Testis (tissue), 3 donors: ENCODE measurements around the gene LGI1. TPM values are rescaled to one million over a fixed set of nuclear protein-coding genes. Genes with fewer than 3 reads are reported as not detected.

Experiments used
- DNase-seq: peaks from one replicate; pipeline ENCODE4 v3.0.0-alpha.2; 2019
- H3K27ac ChIP-seq, 2 donors: fragments of 200-600 bp; sonication (generic); one replicate each; pipeline ENCODE4 v1.5.1; 2019
- H3K27me3 ChIP-seq: fragments of 200-600 bp; sonication (generic); one replicate; pipeline ENCODE4 v1.5.1; 2019
- H3K36me3 ChIP-seq: fragments of 200-600 bp; sonication (generic); one replicate; pipeline ENCODE4 v1.5.1; 2017; ENCODE audit warnings: low read depth; ENCODE audit errors: missing control alignments
- H3K4me1 ChIP-seq: fragments of 200-600 bp; sonication (generic); one replicate; pipeline ENCODE4 v1.5.1; 2019
- H3K4me3 ChIP-seq, 2 donors: fragments of 200-600 bp; sonication (generic); one replicate each; pipeline ENCODE4 v1.5.1; 2017 to 2019
- H3K9me3 ChIP-seq: fragments of 200-600 bp; sonication (generic); one replicate; pipeline ENCODE4 v1.5.1; 2017
- CTCF ChIP-seq, 3 experiments: fragments of 450-650 bp in 2 of 3; fragments of 200-600 bp in 1 of 3; sonication (generic) in 1 of 3; IDR thresholded peaks; one replicate each; pipeline ENCODE4 v1.5.1; 2016 to 2019; ENCODE audit warnings: antibody characterized with exemption in 3 of 3, mild to moderate bottlenecking in 2 of 3, moderate library complexity in 1 of 3
- POLR2A ChIP-seq: fragments of 450-650 bp; IDR thresholded peaks from one replicate; pipeline ENCODE4 v1.6.1; 2017; ENCODE audit warnings: antibody characterized with exemption, mild to moderate bottlenecking, moderate library complexity
- WGBS, 2 donors: methylation state at CpG; one replicate each; pipeline ENCODE4 v1.1.5; 2018; 5-methylcytosine and 5-hydroxymethylcytosine counted together
- intact Hi-C: fragments of 100-400 bp; cut with DNase I; formaldehyde crosslinking; loops from one replicate; pipeline ENCODE4 v1.15.1; 2023; ENCODE audit warnings: low total_unique reads
- polyA plus RNA-seq: library from polyadenylated mRNA; stranded (reverse); fragments of 350-450 nt; fragmentation: Illumina TruSeq; extraction: RNeasy Lipid Tissue Mini Kit (QIAGEN cat#74804); gene quantifications from one replicate; pipeline ENCODE4 v1.2.3, GENCODE V29; 2014; ENCODE audit warnings: low read depth, low replicate concordance; ENCODE audit not compliant: insufficient read depth
- total RNA-seq, 2 donors: library from RNA; depleted of rRNA; stranded (reverse); fragments of >200 nt; gene quantifications; one replicate each; pipeline ENCODE4 v1.2.3, GENCODE V29; 2016

LGI1 gene
- total and polyA plus RNA-seq, 3 donors from 2014 or later = 0.56 to 2.1 (median 1.0) TPM

DNA sequence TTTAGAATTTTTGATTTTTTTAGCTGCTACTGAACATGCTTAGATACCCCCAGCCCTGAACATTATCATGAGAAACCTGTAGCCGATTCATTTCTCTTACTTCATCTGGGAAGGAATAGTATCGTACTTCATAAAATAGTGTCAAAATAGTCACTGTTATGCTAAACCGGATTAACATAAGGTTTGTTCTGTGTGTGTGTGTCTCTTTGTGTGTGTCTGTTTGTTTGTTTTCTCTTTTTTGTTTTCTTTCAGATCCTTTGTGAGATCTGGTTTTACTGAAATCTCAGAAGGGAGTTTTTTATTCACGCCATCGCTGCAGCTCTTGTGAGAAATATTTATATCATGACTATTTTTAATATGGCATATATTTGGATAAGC, 761 bp downstream of the LGI1 start:
- Histone ChIP-seq H3K27me3 (no peaks in the 10 kb centered on the region), H3K4me1 (peaks cover 3% of the 10 kb centered on the region), H3K4me3 (no peak overlapping the region), H3K36me3 (no peaks in the 10 kb centered on the region), H3K9me3 (no peaks in the 10 kb centered on the region), H3K27ac (no peak overlapping the region)
- DNase-seq = no peak
- 49 to 53% methylated on average over 5 of the region's 5 CpGs for WGBS, 2 donors
- TF ChIP-seq CTCF (IDR thresholded peaks at IDR 0.05) = no peak
- intact Hi-C loops = no loop called here

DNA sequence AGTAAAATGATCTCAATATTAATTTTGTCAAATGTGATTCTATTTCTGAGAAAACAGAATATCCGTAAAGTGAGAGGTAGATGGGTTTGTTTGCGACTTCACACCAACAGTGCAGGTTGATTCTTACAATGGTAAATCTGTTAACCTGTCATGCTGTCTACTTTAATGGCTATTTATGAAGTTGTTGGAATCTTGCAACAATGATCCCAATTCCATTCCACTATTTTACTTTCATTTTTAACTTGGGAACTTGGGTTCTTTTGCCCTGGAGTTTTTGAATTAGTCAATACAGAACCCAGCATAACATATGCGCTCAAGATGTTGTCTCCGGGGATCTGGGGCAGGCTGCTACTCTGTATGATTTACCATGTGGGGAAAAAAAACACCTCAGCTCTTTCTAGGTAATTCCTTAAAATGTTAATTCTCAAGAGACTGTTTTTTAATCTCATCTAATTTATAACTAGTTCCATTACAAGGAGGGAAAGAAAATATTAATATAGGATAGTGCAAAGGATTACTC, 1.2 kb downstream of the LGI1 start:
- intact Hi-C loops = no loop called here
- Histone ChIP-seq H3K4me3 (no peak overlapping the region), H3K36me3 (no peaks in the 10 kb centered on the region), H3K9me3 (no peaks in the 10 kb centered on the region), H3K27me3 (no peaks in the 10 kb centered on the region), H3K4me1 (peaks cover 3% of the 10 kb centered on the region), H3K27ac (no peak overlapping the region)
- no peak for TF ChIP-seq CTCF (IDR thresholded peaks at IDR 0.05)
- no peak for TF ChIP-seq POLR2A
- DNase-seq = no peak
- WGBS, 2 donors = 79 to 80% methylated on average over 4 of the region's 4 CpGs

GRCh38 chr10:93760490-93760889, 2.8 kb downstream of the LGI1 start:
- intact Hi-C loops = no loop called here
- Histone ChIP-seq H3K36me3 (no peaks in the 10 kb centered on the region), H3K27ac (no peak overlapping the region), H3K4me1 (peaks cover 3% of the 10 kb centered on the region), H3K27me3 (no peaks in the 10 kb centered on the region), H3K9me3 (no peaks in the 10 kb centered on the region), H3K4me3 (no peak overlapping the region)
- DNase-seq = no peak
- no peak for TF ChIP-seq POLR2A
- no peak for TF ChIP-seq CTCF (IDR thresholded peaks at IDR 0.05)
- 68 to 86% methylated on average over 7 of the region's 7 CpGs for WGBS, 2 donors

DNA sequence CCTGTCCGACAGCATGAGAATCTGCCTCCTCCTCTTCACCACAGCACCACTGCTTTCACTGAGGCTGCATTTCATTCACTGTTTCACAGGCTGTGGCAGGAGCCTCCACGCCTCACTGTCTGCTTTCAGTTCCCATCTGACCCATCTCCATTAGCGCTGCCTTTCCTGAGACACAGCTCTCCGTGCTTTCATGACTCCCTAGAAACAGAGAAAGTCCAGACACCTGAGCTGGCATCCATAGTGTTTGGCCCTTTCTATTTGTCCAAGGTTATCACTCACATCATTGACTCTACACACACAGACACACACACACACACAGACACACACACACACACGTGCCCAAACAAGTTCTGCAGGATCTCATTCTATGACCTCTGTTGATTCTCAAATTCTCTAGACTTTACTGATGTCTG, 5.2 kb downstream of the LGI1 start:
- H3K27ac ChIP-seq = no peak overlapping the region
- H3K4me3 ChIP-seq = no peak overlapping the region
- intact Hi-C loops = no loop called here
- TF ChIP-seq POLR2A = no peak
- TF ChIP-seq CTCF (IDR thresholded peaks at IDR 0.05) = no peak
- no peaks in the 10 kb centered on the region for H3K27me3 ChIP-seq
- 57% methylated on average over 5 of the region's 5 CpGs for WGBS, 2 donors
- no peaks in the 10 kb centered on the region for H3K9me3 ChIP-seq
- no peaks in the 10 kb centered on the region for H3K36me3 ChIP-seq
- DNase-seq = no peak
- no peaks in the 10 kb centered on the region for H3K4me1 ChIP-seq

DNA sequence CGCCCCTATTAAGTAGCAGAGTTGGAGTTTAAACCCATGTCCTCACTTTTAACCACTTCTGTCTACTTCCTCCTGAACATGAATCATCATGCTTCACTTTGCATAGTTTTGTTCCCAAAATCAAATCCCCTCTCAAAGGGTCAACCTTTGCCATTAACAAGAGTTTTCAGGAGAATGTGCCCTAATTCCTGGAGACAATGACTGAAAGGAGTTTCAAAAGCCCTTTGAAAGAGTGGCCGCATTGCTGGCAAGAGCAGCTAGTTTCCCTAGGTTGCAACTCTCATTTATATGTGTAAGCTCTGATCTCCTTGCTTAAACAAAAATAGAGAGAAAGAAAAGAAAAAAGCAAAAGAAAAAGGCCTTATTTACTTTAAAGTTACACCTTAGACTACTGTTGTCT, 9.2 kb downstream of the LGI1 start:
- TF ChIP-seq POLR2A (no peak), CTCF (IDR thresholded peaks at IDR 0.05) (no peak)
- H3K27me3 ChIP-seq = no peaks in the 10 kb centered on the region
- H3K4me1 ChIP-seq = no peaks in the 10 kb centered on the region
- no peaks in the 10 kb centered on the region for H3K9me3 ChIP-seq
- no peak overlapping the region for H3K4me3 ChIP-seq
- 86 to 87% methylated on average over 2 of the region's 2 CpGs for WGBS, 2 donors
- H3K27ac ChIP-seq = no peak overlapping the region
- intact Hi-C loops = no loop called here
- no peaks in the 10 kb centered on the region for H3K36me3 ChIP-seq
- no peak for DNase-seq
